HEK293 (cell line): ENCODE data around the gene CDH23.

ENCODE experiments used
- CTCF ChIA-PET: fragments of 350-600 bp; formaldehyde crosslinking; extraction: SDS; loops from one replicate; lab custom pipeline; 2021; ENCODE audit warnings: antibody characterized with exemption; lab: Yijun Ruan, JAX
- POLR2A ChIA-PET: fragments of 300-600 bp; formaldehyde crosslinking; extraction: SDS; loops from one replicate; lab custom pipeline; 2020; ENCODE audit warnings: antibody characterized with exemption, inconsistent platforms; lab: Yijun Ruan, JAX
- H3K27ac ChIP-seq: fragments of 200-500 bp; sonication (Bioruptor generic); 2 replicates; pipeline ENCODE4 v1.5.1; 2014; ENCODE audit warnings: low read depth, low read length, control low read depth, inconsistent platforms; ENCODE audit errors: extremely low read depth
- H3K36me3 ChIP-seq, 2 experiments: fragments of 200-500 bp in 1 of 2; sonication (Bioruptor generic) in 1 of 2; 1 replicate in 1 of 2; 2 replicates in 1 of 2; pipeline ENCODE4 v1.5.1; 2014 to 2017; ENCODE audit warnings: inconsistent platforms in 2 of 2, low read length in 2 of 2; ENCODE audit not compliant: control insufficient read depth in 2 of 2, insufficient read depth in 1 of 2
- H3K4me1 ChIP-seq: fragments of 200-500 bp; sonication (Bioruptor generic); 2 replicates; pipeline ENCODE4 v1.5.1; 2014; ENCODE audit warnings: mild to moderate bottlenecking, low read length, inconsistent platforms; ENCODE audit not compliant: control insufficient read depth, insufficient read depth
- H3K4me3 ChIP-seq: 2 replicates; pipeline ENCODE4 v1.5.1; 2011; ENCODE audit warnings: low read depth, mild to moderate bottlenecking, control low read depth, low read length, moderate library complexity
- H3K9me3 ChIP-seq: fragments of 200-500 bp; sonication (Bioruptor generic); 2 replicates; pipeline ENCODE4 v1.5.1; 2014; ENCODE audit warnings: low read depth, low read length, inconsistent platforms; ENCODE audit not compliant: control insufficient read depth, insufficient read depth
- CTCF ChIP-seq: fragments of 450-650 bp; formaldehyde crosslinking; IDR thresholded peaks from 2 replicates; pipeline ENCODE4 v1.5.1; 2016; ENCODE audit warnings: missing biosample characterization, missing genetic modification characterization
- HOXC10 ChIP-seq: sonication (generic); formaldehyde crosslinking; IDR thresholded peaks from 2 replicates; pipeline ENCODE4 v1.8.1; 2023; ENCODE audit warnings: mild to moderate bottlenecking, missing genetic modification reagents
- INSM2 ChIP-seq: fragments of 450-650 bp; formaldehyde crosslinking; IDR thresholded peaks from 2 replicates; pipeline ENCODE4 v1.5.1; 2016; ENCODE audit warnings: missing biosample characterization, missing genetic modification characterization
- MEIS1 ChIP-seq: sonication (generic); formaldehyde crosslinking; IDR thresholded peaks from 2 replicates; pipeline ENCODE4 v1.8.1; 2022; ENCODE audit warnings: missing genetic modification reagents, mild to moderate bottlenecking, borderline replicate concordance
- PRDM10 ChIP-seq: fragments of 450-650 bp; formaldehyde crosslinking; IDR thresholded peaks from 2 replicates; pipeline ENCODE4 v1.5.1; 2016; ENCODE audit warnings: missing biosample characterization, missing genetic modification characterization
- RBAK ChIP-seq: fragments of 450-650 bp; formaldehyde crosslinking; IDR thresholded peaks from 2 replicates; pipeline ENCODE4 v1.5.1; 2016; ENCODE audit warnings: missing biosample characterization, missing genetic modification characterization
- SALL2 ChIP-seq: fragments of 450-650 bp; formaldehyde crosslinking; IDR thresholded peaks from 2 replicates; pipeline ENCODE4 v1.5.0; 2017; ENCODE audit warnings: missing biosample characterization, mild to moderate bottlenecking, missing genetic modification characterization, borderline replicate concordance
- ZBTB17 ChIP-seq: fragments of 450-650 bp; formaldehyde crosslinking; IDR thresholded peaks from 2 replicates; pipeline ENCODE4 v1.5.1; 2016; ENCODE audit warnings: missing biosample characterization, missing genetic modification characterization
- ZBTB49 ChIP-seq: fragments of 450-650 bp; formaldehyde crosslinking; IDR thresholded peaks from 2 replicates; pipeline ENCODE4 v1.5.1; 2016; ENCODE audit warnings: missing biosample characterization, missing genetic modification characterization, low read depth
- ZFP37 ChIP-seq: fragments of 450-650 bp; formaldehyde crosslinking; IDR thresholded peaks from 2 replicates; pipeline ENCODE4 v1.5.1; 2016; ENCODE audit warnings: missing biosample characterization, missing genetic modification characterization
- ZFP69B ChIP-seq: fragments of 450-650 bp; formaldehyde crosslinking; IDR thresholded peaks from 2 replicates; pipeline ENCODE4 v1.5.1; 2016; ENCODE audit warnings: missing biosample characterization, missing genetic modification characterization
- ZNF133 ChIP-seq: fragments of 450-650 bp; formaldehyde crosslinking; IDR thresholded peaks from 2 replicates; pipeline ENCODE4 v1.5.1; 2016; ENCODE audit warnings: missing biosample characterization, missing genetic modification characterization
- ZNF146 ChIP-seq: fragments of 450-650 bp; formaldehyde crosslinking; IDR thresholded peaks from 2 replicates; pipeline ENCODE4 v1.5.1; 2016; ENCODE audit warnings: missing biosample characterization, missing genetic modification characterization
- ZNF155 ChIP-seq: fragments of 450-650 bp; formaldehyde crosslinking; IDR thresholded peaks from 2 replicates; pipeline ENCODE4 v1.5.1; 2016; ENCODE audit warnings: missing biosample characterization, missing genetic modification characterization
- ZNF175 ChIP-seq: fragments of 450-650 bp; formaldehyde crosslinking; IDR thresholded peaks from 2 replicates; pipeline ENCODE4 v1.5.1; 2016; ENCODE audit warnings: missing biosample characterization, missing genetic modification characterization
- ZNF184 ChIP-seq: fragments of 450-650 bp; IDR thresholded peaks from 2 replicates; pipeline ENCODE4 v1.5.1; 2018; ENCODE audit warnings: missing biosample characterization, mild to moderate bottlenecking, missing genetic modification characterization
- ZNF302 ChIP-seq: fragments of 450-650 bp; formaldehyde crosslinking; IDR thresholded peaks from 2 replicates; pipeline ENCODE4 v1.5.1; 2016; ENCODE audit warnings: missing biosample characterization, missing genetic modification characterization, low read depth
- ZNF366 ChIP-seq: fragments of 450-650 bp; formaldehyde crosslinking; conservative IDR thresholded peaks from 2 replicates; pipeline ENCODE4 v1.5.1; 2016; ENCODE audit warnings: missing biosample characterization, missing genetic modification characterization
- ZNF76 ChIP-seq: fragments of 450-650 bp; formaldehyde crosslinking; IDR thresholded peaks from 2 replicates; pipeline ENCODE4; 2016; ENCODE audit warnings: low read depth, missing biosample characterization, missing genetic modification characterization, borderline replicate concordance
- ZNF837 ChIP-seq: fragments of 450-650 bp; formaldehyde crosslinking; IDR thresholded peaks from 2 replicates; pipeline ENCODE4 v1.5.1; 2016; ENCODE audit warnings: missing biosample characterization, missing genetic modification characterization
- TF ChIP-seq, protein P1 (sequence below): fragments of 450-650 bp; formaldehyde crosslinking; IDR thresholded peaks from 2 replicates; pipeline ENCODE4 v1.5.1; 2016; ENCODE audit warnings: missing biosample characterization, missing genetic modification characterization

Gene CDH23

GRCh38 chr10:71370031-71370430, 26.7 kb upstream of the CDH23 start (continued):
- TF ChIP-seq ZNF366 (no peak), ZNF76 (no peak), ZFP37 (tag by site-specific recombination) (no peak), ZNF302 (tag by site-specific recombination) (no peak), SALL2 (no peak), ZNF146 (tag by site-specific recombination) (no peak), ZFP69B (tag by site-specific recombination) (no peak), ZBTB17 (no peak)
- TF ChIP-seq, protein P1, sequence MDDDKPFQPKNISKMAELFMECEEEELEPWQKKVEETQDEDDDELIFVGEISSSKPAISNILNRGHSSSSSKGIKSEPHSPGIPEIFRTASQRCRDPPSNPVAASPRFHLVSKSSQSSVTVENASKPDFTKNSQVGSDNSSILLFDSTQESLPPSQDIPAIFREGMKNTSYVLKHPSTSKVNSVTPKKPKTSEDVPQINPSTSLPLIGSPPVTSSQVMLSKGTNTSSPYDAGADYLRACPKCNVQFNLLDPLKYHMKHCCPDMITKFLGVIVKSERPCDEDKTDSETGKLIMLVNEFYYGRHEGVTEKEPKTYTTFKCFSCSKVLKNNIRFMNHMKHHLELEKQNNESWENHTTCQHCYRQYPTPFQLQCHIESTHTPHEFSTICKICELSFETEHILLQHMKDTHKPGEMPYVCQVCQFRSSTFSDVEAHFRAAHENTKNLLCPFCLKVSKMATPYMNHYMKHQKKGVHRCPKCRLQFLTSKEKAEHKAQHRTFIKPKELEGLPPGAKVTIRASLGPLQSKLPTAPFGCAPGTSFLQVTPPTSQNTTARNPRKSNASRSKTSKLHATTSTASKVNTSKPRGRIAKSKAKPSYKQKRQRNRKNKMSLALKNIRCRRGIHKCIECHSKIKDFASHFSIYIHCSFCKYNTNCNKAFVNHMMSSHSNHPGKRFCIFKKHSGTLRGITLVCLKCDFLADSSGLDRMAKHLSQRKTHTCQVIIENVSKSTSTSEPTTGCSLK (tag by site-specific recombination), result no peak

DNA sequence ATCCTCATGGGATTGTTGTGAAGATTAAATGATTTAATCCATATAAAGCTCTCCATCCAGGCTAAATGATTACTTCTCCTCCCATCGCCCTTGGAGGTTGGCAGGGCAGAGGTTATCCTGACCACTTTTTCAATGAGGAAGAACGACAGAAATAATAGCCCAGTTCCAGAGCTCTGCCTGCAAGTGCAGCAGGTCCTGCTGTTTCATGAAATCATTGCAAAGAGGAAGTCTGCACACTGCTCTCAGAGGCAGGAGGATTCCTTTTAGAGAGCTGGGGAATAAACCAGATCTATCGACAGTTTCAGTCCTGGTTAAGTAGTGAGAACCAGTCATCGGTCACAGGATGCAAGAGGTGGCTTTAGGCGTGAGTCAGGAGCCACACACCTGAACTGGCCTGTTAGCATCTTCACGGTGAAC, 25.0 kb upstream of the CDH23 start:
- no peaks in the 10 kb centered on the region for H3K4me1 ChIP-seq
- TF ChIP-seq CTCF (tag by site-specific recombination) (no peak), ZNF155 (tag by site-specific recombination) (no peak)
- H3K9me3 ChIP-seq, result no peaks in the 10 kb centered on the region
- no peaks in the 10 kb centered on the region for H3K36me3 ChIP-seq
- no peak overlapping the region for H3K27ac ChIP-seq
- ChIA-PET CTCF (interaction anchor here (0.8 to 2.0 kb wide), 2 partner anchors 12 to 52 kb away, joined by 3 to 10 read pairs; partner anchors contain the start of gene SLC29A3), POLR2A (no interaction called here)
- no peak overlapping the region for H3K4me3 ChIP-seq

DNA sequence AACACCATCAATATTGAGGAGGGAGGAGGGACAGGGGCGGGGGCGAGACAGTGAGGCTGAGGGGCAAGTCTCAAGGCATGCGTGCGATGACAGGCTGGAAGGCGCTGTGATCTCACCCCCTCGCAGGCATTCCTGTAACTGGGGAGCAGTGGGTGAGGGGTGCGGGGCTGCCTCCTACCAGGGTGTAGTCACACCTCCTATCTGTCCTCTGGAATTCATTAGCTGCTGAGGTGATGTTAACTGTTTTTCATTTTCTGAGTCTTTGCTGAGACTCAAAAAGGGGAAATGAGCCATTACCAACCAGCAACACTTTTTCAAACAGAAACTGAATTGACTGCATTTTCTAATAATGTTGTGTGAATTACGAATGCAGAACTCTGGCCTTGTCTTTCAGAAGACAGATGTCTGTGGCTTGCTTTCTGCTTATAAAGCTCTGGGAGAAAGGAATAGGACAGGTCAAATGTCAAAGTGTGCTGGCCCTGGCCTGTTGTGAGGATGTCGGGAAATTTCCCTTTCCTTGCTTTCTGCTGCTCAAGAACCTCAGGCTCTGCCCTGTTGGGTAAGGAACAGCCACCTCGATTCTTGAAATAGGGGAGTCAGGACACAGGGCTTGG, 23.7 kb upstream of the CDH23 start:
- Histone ChIP-seq H3K9me3 (no peaks in the 10 kb centered on the region), H3K27ac (no peak overlapping the region), H3K36me3 (no peaks in the 10 kb centered on the region), H3K4me1 (0 out of 2 replicates have a peak, but pooled peaks cover 2% of the 10 kb centered on the region), H3K4me3 (no peak overlapping the region)
- ChIA-PET CTCF (interaction anchor here (0.5 to 0.6 kb wide), 2 partner anchors 450 to 524 kb away, joined by 3 to 5 read pairs; no protein-coding TSS in a partner anchor), POLR2A (no interaction called here)
- TF ChIP-seq ZNF133, result no peak
- no peak for TF ChIP-seq ZNF175 (tag by site-specific recombination)
- TF ChIP-seq ZNF837 (tag by site-specific recombination), result no peak
- TF ChIP-seq PRDM10 (tag by site-specific recombination), result no peak
- no peak for TF ChIP-seq RBAK
- TF ChIP-seq ZNF184 (tag by site-specific recombination), result no peak
- TF ChIP-seq MEIS1 (CRISPR knock-in tag), result no peak
- TF ChIP-seq INSM2 (tag by site-specific recombination), result no peak
- no peak for TF ChIP-seq HOXC10 (CRISPR knock-in tag)
- TF ChIP-seq ZBTB49 (tag by site-specific recombination), result no peak
